ENCODE measurements around the gene HSD17B13. TPM values are rescaled to one million over a fixed set of nuclear protein-coding genes. Genes with fewer than 3 reads are reported as not detected.

Gene HSD17B13, protein sequence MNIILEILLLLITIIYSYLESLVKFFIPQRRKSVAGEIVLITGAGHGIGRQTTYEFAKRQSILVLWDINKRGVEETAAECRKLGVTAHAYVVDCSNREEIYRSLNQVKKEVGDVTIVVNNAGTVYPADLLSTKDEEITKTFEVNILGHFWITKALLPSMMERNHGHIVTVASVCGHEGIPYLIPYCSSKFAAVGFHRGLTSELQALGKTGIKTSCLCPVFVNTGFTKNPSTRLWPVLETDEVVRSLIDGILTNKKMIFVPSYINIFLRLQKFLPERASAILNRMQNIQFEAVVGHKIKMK
- total RNA-seq, result under 0.01 and 0.16 TPM in 2 replicates

DNA sequence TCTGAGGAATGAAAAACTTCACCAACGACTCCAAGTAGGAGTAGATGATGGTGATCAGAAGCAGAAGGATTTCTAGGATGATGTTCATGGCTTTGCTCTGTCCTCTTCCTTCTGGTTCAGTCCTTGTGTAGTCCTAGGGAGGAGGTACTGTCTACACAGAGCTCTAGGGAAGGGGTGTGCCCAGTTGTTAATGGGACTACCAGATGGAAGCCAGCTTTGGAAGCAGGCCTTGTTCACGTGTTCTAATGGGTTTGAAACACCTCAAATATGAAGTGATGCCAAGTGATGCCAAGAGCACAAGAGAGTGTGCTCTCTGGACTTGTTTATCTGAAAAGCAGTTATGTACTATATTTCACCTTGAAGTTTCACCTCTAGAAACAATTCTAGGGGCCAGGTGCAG, at the start of gene HSD17B13:
Gene HSD17B13, minus strand, starts transcription at position 129 of the 400 bp plus-strand sequence. Its CDS starts 41 bp downstream, at position 88.

Other genes starting within 250 kb of the HSD17B13 start
- gene KLHL8, start 102.3 kb downstream of the HSD17B13 start, total RNA-seq, result 14.8 and 38.5 TPM in 2 replicates
- gene HSD17B11, start 68.3 kb upstream of the HSD17B13 start, total RNA-seq, result 36.3 and 40.0 TPM in 2 replicates
- gene NUDT9, start 99.7 kb upstream of the HSD17B13 start, total RNA-seq, result 15.9 and 16.6 TPM in 2 replicates
- 1.3 and 1.5 TPM in 2 replicates for gene SPARCL1, start 206.5 kb upstream of the HSD17B13 start, total RNA-seq